Gastroesophageal sphincter (tissue), 4 donors: ENCODE results near the gene ARHGAP21. TPM values are rescaled to one million over a fixed set of nuclear protein-coding genes. Genes with fewer than 3 reads are reported as not detected.

ENCODE experiments used
- ATAC-seq: fragments of 150-250 bp; one replicate; pipeline ENCODE4 v1.9.1; 2016; ENCODE audit warnings: mild to moderate bottlenecking, moderate library complexity
- H3K27ac ChIP-seq, 4 donors: fragments of 200-600 bp; sonication (generic) in 3 of 4; 1 replicate in 3 of 4; 2 replicates in 1 of 4; pipeline ENCODE4 v1.5.1; 2016 to 2019
- H3K27me3 ChIP-seq: fragments of 200-600 bp; sonication (generic); one replicate; pipeline ENCODE4 v1.5.1; 2019
- H3K36me3 ChIP-seq, 2 donors: fragments of 200-600 bp; sonication (generic); one replicate each; pipeline ENCODE4 v1.5.1; 2019; ENCODE audit warnings: control low read depth in 1 of 2
- H3K4me1 ChIP-seq, 3 donors: fragments of 200-600 bp; sonication (generic); 1 replicate in 2 of 3; 2 replicates in 1 of 3; pipeline ENCODE4 v1.5.1; 2016 to 2019; ENCODE audit warnings: control low read depth in 2 of 3
- H3K4me3 ChIP-seq, 2 donors: fragments of 200-600 bp; sonication (generic); one replicate each; pipeline ENCODE4 v1.5.1; 2019; ENCODE audit warnings: mild to moderate bottlenecking in 1 of 2, moderate library complexity in 1 of 2
- H3K9me3 ChIP-seq, 3 donors: fragments of 200-600 bp; sonication (generic); one replicate each; pipeline ENCODE4 v1.5.1; 2017 to 2019; ENCODE audit warnings: control low read depth in 2 of 3
- CTCF ChIP-seq, 4 experiments: fragments of 200-600 bp in 2 of 4; fragments of 450-650 bp in 2 of 4; sonication (generic) in 1 of 4; IDR thresholded peaks; one replicate each; pipeline ENCODE4 v1.5.1; 2017 to 2019; ENCODE audit warnings: antibody characterized with exemption in 4 of 4, mild to moderate bottlenecking in 2 of 4, moderate library complexity in 2 of 4
- EP300 ChIP-seq: sonication (generic); formaldehyde crosslinking; IDR thresholded peaks from one replicate; pipeline ENCODE4 v1.6.1; 2017; ENCODE audit warnings: antibody characterized with exemption, mild to moderate bottlenecking
- POLR2A ChIP-seq, 2 donors: fragments of 450-650 bp; IDR thresholded peaks; one replicate each; pipeline ENCODE4 v1.6.1; 2017; ENCODE audit warnings: antibody characterized with exemption in 2 of 2, mild to moderate bottlenecking in 2 of 2, moderate library complexity in 1 of 2
- POLR2AphosphoS5 ChIP-seq: sonication (generic); formaldehyde crosslinking; IDR thresholded peaks from one replicate; pipeline ENCODE4 v1.6.1; 2017; ENCODE audit warnings: antibody characterized with exemption
- WGBS, 2 donors: methylation state at CpG; one replicate each; pipeline ENCODE4 v1.1.5; 2018; ENCODE audit warnings: low coverage in 1 of 2; 5-methylcytosine and 5-hydroxymethylcytosine counted together
- total RNA-seq, 4 donors: library from RNA; depleted of rRNA; stranded (reverse); fragments of >200 nt; gene quantifications; one replicate each; pipeline ENCODE4 v1.1.0, GENCODE V29; 2016

Gene ARHGAP21
- total RNA-seq, 4 donors from 2014 or later: 55.3 to 76.7 (median 66.4) TPM

- Histone ChIP-seq H3K36me3 (no peaks in the 10 kb centered on the region), H3K27me3 (no peaks in the 10 kb centered on the region), H3K27ac (no peak overlapping the region), H3K9me3 (no peaks in the 10 kb centered on the region), H3K4me3 (no peak overlapping the region), H3K4me1 (peaks cover 3 to 53% (median 17%) of the 10 kb centered on the region in 3 donors)
- ATAC-seq: no peak
- WGBS, 2 donors: 75 to 78% methylated on average over 3 of the region's 3 CpGs
- TF ChIP-seq EP300 (no peak), POLR2AphosphoS5 (no peak), POLR2A (IDR thresholded peaks at IDR 0.05) (no peak), CTCF (IDR thresholded peaks at IDR 0.05) (no peak)
Measured at GRCh38 chr10:24708081-24708480, 15.6 kb downstream of the ARHGAP21 start.

- Histone ChIP-seq H3K4me1 (peaks cover 3 to 47% (median 17%) of the 10 kb centered on the region in 3 donors), H3K27ac (no peak overlapping the region), H3K36me3 (no peaks in the 10 kb centered on the region), H3K4me3 (no peak overlapping the region), H3K9me3 (no peaks in the 10 kb centered on the region), H3K27me3 (no peaks in the 10 kb centered on the region)
- ATAC-seq: no peak
- 58 to 76% methylated on average over 2 to 3 of the region's 3 CpGs for WGBS, 2 donors
- TF ChIP-seq POLR2AphosphoS5 (no peak), CTCF (IDR thresholded peaks at IDR 0.05) (no peak), EP300 (no peak), POLR2A (IDR thresholded peaks at IDR 0.05) (no peak)
Measured at GRCh38 chr10:24707445-24707844, 16.2 kb downstream of the ARHGAP21 start.

GRCh38 chr10:24706479-24707118 lies 17.1 kb downstream of the ARHGAP21 start:
- TF ChIP-seq POLR2AphosphoS5 (peak; percentile 35), CTCF (IDR thresholded peaks at IDR 0.05) (no peak)
- Histone ChIP-seq H3K27ac (no peak overlapping the region), H3K36me3 (no peaks in the 10 kb centered on the region), H3K27me3 (no peaks in the 10 kb centered on the region), H3K4me3 (no peak overlapping the region), H3K4me1 (peaks cover 3 to 47% (median 17%) of the 10 kb centered on the region in 3 donors), H3K9me3 (no peaks in the 10 kb centered on the region)
- ATAC-seq: peak; percentile 76
- WGBS, 2 donors: 44 to 69% methylated on average over 7 of the region's 7 CpGs

GRCh38 chr10:24703700-24704099 lies 20.0 kb downstream of the ARHGAP21 start:
- peaks cover 3 to 44% (median 14%) of the 10 kb centered on the region in 3 donors for H3K4me1 ChIP-seq
- WGBS, 2 donors: 74 to 75% methylated on average over 1 to 5 of the region's 5 CpGs
- ATAC-seq: no peak

More at GRCh38 chr10:24703700-24704099, 20.0 kb downstream of the ARHGAP21 start:
- Histone ChIP-seq H3K4me3 (no peak overlapping the region), H3K9me3 (no peaks in the 10 kb centered on the region), H3K27me3 (no peaks in the 10 kb centered on the region), H3K27ac (no peak overlapping the region), H3K36me3 (no peaks in the 10 kb centered on the region)
- TF ChIP-seq EP300: no peak
- TF ChIP-seq POLR2A (IDR thresholded peaks at IDR 0.05): no peak
- no peak for TF ChIP-seq POLR2AphosphoS5
- TF ChIP-seq CTCF (IDR thresholded peaks at IDR 0.05): no peak
